Measurements from ENCODE around the gene OR14I1.

OR14I1 gene

DNA sequence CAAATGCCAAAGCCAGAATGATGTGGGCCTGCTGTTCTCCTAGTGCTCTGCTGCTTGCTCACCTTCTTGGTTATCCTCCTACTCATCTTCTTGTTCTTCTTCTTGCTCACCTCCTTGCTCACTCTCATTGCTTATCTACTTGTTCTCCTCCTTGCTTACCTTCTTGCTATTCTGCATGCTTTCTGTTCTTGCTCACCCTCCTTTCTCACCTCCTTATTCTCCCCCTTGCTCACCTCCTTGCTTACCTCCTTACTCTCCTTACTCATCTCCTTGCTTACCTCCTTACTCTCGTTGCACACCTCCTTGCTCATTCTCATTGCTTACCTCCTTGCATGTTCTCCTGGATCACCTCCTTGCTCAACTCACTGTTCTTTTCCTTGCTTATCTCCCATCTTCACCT lies at the start of gene OR14I1:
Gene OR14I1 (minus strand): TSS at position 53 of the 400 bp plus-strand sequence.
- no peak for DNase-seq

- DNase-seq: no peak
These were observed 49.1 kb upstream of the OR14I1 start for GRCh38 chr1:248751635-248752034.

GRCh38 chr1:248751142-248751541 lies 48.6 kb upstream of the OR14I1 start:
- DNase-seq: no peak

GRCh38 chr1:248750496-248750895 lies 47.9 kb upstream of the OR14I1 start:
- DNase-seq: no peak

- DNase-seq: peak in 28 of 58 donors; percentile 3 to 64 (median 16)
These were observed 45.6 kb upstream of the OR14I1 start for GRCh38 chr1:248748211-248748610.

GRCh38 chr1:248740876-248741275 lies 38.3 kb upstream of the OR14I1 start:
- DNase-seq: no peak

GRCh38 chr1:248739572-248740205 lies 37.1 kb upstream of the OR14I1 start:
- no peak for DNase-seq

DNA sequence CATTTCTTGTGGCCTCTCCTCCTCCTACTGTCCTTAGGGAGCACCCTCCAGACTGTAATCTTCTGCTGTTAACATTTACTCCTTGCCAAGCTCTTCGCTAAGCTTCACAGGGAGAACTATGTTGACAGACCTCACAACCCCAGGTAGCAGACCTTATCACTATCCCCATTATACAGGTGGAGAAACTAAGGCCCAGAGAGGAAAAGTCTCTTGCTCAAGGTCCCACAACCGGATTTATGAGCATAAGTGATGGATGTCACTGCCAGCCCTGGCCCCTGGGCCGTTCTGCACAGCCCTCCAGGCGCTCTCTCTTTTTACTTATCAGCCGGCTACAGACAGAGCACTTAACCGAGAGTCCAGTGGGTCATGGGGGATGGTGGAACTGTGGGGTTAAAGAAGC lies 34.9 kb upstream of the OR14I1 start:
- no peak for DNase-seq

DNA sequence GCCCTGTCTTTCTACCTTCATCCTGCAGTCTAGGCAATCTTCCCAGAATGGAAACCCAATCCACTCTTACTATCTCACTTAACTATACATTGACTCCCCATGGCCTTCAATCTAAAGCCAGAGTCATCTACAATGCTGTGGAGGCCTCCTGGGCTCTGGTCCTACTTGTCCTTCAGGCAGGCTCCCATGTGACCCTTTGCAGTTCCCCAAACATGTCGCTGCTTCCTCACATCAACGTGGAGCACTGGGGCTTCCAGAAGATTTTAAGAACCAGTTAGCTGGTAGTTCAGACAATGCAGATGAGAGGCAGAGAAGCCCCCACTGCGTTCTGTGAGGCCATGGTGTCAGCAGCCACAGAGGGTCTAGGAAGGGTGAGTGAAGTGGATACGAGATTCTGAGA lies 34.4 kb upstream of the OR14I1 start:
- no peak for DNase-seq

- no peak for DNase-seq
These were observed 31.0 kb upstream of the OR14I1 start for GRCh38 chr1:248733566-248733965.

DNA sequence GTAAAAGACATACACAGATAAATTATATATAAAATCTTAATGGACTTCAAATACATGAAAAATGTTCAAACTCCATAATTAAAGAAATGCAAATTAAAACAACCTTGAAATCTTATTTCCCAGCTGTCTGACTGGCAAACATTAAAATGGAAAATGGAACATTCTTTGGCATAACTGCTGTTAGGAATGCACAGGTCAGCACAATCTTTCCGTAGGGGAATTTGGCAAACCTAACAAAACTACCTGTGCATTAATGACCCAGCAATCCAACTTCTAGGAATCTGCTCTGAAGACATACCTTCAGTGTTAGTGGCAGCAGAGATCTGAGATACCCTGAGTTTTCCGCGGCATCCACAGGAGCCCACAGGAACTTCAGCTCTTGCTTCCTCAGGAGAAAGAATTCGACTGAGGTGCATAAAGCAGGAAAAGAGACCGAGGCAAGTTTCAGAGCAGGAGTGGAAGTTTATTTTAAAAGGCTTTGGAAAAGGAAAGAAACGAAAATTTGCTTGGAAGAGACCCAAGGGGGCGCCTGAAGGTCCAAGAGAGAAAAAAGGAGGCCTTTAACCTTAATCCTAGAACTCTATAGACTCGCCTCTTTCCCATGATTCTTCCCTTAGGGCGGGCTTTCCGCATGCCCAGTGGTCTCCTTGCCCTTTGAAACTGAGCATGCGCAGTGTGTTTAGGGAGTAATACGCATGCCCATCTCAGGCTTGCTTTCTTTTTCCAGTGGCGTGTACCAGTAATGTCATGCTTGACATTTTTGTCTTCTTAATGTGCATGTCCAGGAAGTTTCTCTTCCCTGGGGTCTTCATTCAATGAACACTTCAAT lies 28.2 kb upstream of the OR14I1 start:
- DNase-seq: no peak

- no peak for DNase-seq
These were observed 11.7 kb upstream of the OR14I1 start for GRCh38 chr1:248714248-248714647.

GRCh38 chr1:248710305-248710900 lies 7.8 kb upstream of the OR14I1 start:
- no peak for DNase-seq

DNA sequence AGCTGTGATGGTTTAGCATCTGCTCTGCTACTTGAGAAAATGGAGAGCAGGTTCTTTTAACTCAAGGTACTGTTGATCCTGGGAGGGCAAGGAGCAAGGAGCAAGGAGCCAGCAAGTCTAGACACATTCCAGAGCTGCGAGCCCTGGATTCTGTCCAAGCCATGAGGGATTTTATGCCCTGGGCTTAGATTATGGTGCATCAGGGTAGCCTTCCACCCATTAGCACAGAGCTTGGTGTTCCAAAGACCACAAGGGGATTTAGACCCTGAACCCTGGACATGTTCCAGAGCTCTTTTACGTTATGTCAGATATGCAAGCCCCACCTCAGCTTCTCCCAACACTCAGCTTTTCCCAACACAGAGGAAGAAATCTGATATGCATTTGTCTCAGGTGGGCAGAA lies 2.0 kb upstream of the OR14I1 start:
- no peak for DNase-seq

- DNase-seq: no peak
These were observed 1.1 kb upstream of the OR14I1 start for GRCh38 chr1:248703674-248704073.

DNA sequence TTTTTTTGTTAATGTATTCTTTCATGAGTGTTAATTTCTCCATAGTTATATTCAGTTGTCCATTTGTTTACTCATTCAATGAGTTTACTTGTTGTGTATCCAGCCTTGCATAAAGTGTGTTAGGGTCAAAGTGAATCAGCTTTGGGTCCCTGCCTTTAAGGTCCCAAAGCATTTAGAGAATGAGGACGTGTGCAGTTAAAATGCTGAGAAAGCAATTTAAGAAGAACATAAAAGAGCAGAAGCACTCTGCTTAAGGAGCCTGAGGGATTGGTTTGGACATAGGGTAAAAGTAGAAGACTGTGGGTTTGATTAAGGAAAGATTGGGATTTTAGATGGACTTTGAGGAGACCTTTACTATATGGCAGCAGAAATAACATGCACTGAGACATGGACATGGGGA lies 3.5 kb downstream of the OR14I1 start:
- DNase-seq: no peak

DNA sequence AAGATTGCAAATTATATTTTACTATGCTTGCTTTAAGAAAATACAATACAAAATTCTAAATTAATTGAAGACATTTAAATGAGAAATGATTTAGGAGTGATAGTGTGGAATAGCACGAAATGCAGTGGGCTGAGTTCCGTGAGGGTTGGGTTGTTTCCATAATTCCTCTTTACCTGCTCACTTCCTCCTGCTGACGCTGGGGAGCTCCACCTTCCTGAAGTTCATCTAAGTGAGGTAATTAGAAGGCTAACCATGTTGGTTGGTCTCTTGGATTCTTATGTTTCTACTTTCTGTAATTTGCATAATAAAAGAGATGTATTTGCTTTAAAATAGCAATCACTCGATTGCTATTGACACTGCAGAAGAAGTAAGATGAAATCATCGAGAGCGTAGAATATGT lies 4.7 kb downstream of the OR14I1 start:
- no peak for DNase-seq

DNA sequence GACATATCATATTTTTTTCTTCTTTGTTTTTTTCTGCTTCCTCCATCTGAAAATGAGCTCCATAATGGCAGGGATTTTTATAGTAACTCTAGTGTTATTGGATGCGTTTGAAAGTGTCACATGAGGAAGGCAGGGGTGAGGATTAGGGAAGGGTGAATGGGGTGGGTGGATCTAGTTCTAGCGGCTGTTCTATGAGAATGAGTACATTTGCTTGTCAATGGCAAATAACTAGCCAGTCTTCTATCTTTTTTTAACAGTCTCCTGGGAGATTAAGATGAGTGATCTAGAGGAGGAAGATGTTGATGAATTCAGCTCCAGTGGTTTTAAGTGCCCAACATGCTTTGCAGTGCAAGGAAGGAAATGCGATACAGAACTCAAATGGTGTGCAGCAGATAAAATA lies 5.8 kb downstream of the OR14I1 start:
- DNase-seq: no peak

DNA sequence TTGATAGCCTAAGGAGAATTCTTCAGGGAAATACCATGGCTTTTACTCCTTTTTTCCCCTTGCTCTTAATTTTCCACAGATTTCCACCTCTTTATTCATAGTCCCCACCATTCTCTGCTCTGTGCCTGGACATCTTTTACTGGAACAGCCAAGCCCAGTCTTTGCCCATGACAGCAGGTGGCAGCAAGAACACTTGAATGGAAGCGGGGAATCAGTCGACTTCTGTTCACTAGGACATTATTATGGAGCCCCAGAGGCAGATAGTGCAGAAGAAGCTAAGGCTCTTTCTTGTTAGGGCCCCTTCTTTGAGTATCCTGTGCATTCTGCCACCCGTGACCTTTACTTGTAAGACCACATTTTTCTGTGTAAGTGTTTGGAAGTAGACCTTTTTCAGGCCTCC lies 6.3 kb downstream of the OR14I1 start:
- DNase-seq: no peak

- no peak for DNase-seq
These were observed 7.0 kb downstream of the OR14I1 start for GRCh38 chr1:248695451-248696132.

DNA sequence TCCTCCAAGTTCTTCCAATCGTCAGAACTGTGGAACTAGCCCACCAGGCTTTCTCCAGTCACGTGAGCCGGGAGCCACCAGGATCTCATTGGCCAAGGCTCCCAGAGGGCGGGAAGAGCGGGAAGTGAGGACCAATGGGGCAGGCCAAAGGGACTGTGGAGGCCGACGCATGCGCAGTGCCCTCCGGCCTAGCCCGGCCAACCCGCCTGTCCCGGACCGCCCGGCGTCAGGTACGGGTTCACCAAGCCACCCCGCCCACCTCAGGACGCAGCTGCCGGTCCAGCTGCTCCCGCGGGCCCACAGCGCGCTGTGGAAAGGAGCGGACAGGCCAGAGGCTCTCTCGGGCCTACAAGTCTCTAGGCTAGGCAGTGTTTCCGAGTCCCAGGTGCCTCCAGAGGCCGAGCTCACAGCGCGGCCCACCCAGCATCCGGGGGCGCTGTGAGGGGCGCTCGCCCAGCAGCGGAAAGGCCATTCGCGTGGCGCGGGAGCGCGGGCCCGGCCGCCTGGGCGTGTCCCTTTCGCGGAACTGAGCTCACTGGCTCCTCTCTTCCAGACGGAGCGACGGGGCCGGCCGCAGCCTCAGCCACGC lies 10.9 kb downstream of the OR14I1 start:
- DNase-seq: no peak

All from anterior cingulate cortex (tissue), 58 donors.